ENCODE measurements around the gene HIVEP2.

GRCh38 chr6:142802124-142802523 is 142.9 kb downstream of the HIVEP2 start:
- TF ChIP-seq CTCF (IDR thresholded peaks at IDR 0.05) = no peak
- no peak for TF ChIP-seq EZH2 (IDR thresholded peaks at IDR 0.05; ENCODE audit: borderline replicate concordance, insufficient read depth, low read depth, low read length, poor library complexity, severe bottlenecking)
